Ureter (tissue), 1 donor: ENCODE measurements around the gene SST. TPM values are rescaled to one million over a fixed set of nuclear protein-coding genes. Genes with fewer than 3 reads are reported as not detected.
A peak's percentile ranks its signal among the peaks of the same experiment; 100 is the strongest.

Experiments used
- DNase-seq: peaks from one replicate; pipeline ENCODE4 v3.0.0-alpha.2; 2020; ENCODE audit warnings: low spot score
- total RNA-seq: library from RNA; stranded (reverse); gene quantifications from one replicate; pipeline ENCODE4 v1.2.4, GENCODE V29; 2023
- donor health status: DM: yes; HTN: yes; CAD: no.

The SST gene
- 3.6 TPM for total RNA-seq

GRCh38 chr3:187669675-187670504, at the start of gene SST:
Gene SST (minus strand): TSS chr3:187670394. CDS start chr3:187670291, 103 bp downstream.
- peak; percentile 48 for DNase-seq

DNA sequence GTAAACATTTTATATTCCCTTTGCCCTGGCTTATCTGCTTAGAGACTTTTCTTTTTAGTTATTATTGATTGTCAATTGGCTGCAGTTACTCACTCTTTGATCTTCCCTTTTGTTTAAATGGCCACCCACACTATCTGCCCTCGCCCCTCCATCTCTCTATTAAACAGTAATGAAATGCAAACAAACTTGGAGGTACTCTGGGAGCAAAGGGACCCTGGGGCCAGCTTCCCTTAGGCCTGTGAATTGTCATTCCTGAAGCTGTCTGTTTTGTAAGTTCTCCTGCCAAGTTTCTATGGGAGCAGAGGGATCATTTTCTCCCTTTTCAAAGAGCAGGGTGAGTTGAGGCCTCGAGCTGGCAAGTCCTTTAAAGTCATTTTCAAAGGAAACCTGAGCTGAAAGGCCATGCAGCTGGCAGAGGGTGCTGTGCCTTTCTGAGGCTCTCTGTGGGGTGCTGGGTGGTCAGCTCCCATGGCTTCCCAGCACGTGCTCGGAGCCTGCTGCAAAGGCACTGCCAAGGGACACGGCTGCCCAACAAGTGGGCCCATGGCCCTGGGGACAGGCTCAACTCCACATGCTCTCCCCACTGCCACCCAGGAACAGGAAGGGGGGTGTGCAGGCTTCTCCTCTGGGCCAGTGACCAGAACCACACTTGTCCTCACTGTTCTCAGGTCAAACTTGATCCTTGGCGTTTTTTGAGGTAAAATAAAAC, 49.6 kb upstream of the SST start:
- DNase-seq = no peak

GRCh38 chr3:187718802-187719201, 48.6 kb upstream of the SST start:
- no peak for DNase-seq

- DNase-seq = no peak
Observed at GRCh38 chr3:187717572-187717971, 47.4 kb upstream of the SST start.

DNA sequence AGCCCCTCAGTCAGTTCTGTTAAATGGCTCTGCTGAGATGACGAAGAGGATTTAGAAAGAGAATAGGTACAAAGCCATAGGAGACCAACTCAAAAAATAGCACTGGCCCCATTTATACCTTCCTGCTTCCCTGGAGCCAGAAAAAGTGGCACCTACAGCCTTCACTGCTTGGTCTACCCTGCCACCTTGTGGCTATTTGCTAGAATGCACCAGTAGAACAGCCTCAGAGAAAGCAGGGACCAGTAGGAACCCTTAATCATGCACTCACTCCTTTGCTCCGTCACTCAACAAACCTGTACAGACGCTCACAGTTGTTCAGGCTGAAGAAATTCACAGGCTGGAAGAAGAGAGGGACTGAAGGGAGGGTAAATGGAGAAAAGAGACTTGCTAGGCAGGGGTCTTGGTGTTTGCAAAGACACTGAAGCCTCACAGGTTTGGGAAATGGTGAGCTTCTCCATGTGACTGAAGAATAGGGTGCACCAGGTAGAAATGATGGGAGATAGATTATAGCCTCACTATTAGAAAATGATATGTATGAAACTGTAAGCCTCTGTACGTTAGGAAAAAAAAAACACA, 44.3 kb upstream of the SST start:
- peak; percentile 81 for DNase-seq

DNA sequence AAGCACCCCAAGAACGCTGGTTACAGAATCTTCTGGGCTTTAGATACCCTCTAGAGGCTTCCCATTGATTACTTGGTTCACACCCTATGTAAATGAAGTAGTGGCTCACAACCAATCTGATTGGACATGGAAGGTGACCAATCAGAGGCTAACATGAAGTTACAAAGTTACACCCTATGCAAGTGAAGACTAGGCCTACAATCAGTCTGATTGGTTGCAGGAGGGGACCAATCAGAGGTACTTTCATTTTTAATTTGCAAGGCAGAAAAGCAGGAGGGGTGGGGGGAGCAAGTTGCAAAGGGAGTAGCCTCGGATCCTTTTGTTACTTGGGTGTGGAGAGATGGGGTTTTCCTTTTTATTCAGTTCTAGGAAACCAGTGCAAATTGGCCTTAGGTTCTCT, 43.3 kb upstream of the SST start:
- no peak for DNase-seq

GRCh38 chr3:187709155-187709554, 39.0 kb upstream of the SST start:
- DNase-seq = no peak

- no peak for DNase-seq
Observed at GRCh38 chr3:187708696-187709095, 38.5 kb upstream of the SST start.

DNA sequence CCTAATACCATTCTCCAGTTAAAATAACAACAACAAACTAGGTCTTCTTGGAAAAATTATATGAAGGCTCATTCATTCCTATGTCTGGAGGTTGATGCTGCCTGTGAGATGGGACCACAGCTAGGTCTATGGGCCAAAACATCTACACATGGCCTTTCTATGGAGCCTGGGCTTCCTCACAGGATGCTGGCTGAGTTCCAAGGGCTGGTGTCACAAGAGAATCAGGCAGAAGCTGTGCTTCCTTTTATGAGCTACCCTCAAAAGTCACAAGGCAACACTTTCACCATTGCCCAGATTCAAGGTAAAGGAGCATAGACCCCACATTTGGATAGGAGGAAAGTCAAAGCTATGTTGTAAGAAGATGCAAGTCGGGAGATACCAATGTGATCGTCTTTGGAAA, 36.8 kb upstream of the SST start:
- no peak for DNase-seq

DNA sequence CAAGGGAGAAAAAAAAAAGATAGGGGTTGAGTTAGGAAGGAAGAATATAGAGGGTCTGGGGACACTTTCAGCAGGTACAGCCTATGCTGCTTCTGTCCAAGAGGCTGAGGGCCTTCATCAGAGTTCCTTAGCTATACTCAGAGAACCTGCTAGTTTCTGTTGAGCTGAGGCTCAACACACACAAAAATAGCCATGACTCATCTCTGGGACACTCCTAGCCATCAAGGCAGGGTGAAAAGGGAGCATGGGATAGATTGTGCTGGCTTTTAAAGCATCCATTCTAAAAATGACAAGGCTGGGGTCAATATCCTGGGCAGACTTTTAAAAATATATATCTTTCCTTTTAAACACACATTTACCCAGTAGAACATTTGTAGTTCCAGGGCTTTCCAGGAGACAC, 35.0 kb upstream of the SST start:
- no peak for DNase-seq

GRCh38 chr3:187702507-187703033, 32.4 kb upstream of the SST start, which contains the start of gene RTP2:
Gene RTP2 (minus strand): TSS chr3:187702557. CDS start chr3:187702128, 429 bp downstream.
- no peak for DNase-seq

GRCh38 chr3:187700249-187700648, 30.1 kb upstream of the SST start:
- no peak for DNase-seq

DNA sequence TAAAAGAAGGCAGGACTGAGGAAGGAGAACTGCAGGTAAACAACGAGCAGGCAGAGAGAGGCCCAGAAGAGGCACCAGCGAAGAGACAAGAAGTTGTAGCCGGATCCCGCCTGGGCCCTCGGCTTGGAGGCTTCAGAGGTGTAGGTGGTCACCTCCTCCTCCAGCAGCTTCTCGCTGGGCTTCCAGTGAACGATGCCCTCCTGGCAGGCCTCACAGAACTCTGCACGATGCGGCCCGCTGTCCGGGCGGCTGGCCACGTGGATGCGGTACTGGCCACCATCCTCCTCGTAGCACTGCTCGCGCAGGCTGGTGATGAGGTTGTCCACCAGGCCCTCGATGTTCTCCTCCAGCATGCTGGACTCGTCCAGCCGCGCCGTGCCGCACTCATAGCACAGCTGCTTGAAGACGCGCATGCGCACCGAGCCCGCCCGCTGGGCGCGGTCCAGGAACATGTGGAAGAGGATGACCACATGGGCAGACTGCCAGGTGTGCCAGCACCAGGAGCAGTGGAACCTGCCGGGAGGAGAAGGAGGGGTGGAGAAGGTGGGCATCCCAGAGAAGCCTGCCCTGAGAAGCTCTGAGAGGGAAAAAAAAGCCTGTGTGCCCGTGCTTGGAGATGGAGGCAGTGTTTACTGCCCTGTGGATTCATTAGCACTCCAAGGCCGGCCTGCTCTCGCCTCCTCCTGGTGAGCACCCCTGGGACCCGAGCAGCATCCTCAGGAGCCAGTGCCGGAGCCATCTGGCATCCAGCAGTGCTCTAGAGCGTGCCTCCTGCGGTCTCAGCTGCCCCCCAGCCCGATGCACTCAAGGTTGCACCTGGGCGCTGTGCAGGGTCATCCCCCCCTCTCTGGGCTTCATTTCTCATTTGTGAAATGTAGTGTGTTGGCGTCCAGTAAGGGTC, 28.6 kb upstream of the SST start:
- no peak for DNase-seq

GRCh38 chr3:187696021-187696420, 25.8 kb upstream of the SST start:
- no peak for DNase-seq

GRCh38 chr3:187695449-187695848, 25.3 kb upstream of the SST start:
- DNase-seq = no peak

DNA sequence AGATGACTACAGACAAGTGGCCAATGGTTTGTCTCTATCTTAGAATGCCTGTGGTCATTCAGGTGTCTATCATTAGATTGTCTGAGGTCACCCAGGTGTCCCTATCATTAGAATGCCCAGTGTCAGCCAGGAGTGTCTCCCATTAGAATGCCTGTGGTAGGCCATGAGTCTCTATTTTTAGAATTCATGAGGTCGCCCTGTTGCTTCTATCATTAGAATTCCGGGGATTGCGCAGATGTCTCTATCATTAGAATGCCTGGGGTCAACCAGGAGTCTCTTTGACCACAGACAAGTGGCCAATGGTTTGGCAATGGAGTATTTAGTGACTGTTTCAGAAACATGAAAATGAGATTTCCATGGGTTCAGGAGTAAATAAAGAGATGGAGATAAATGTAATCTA, 24.6 kb upstream of the SST start:
- no peak for DNase-seq

DNA sequence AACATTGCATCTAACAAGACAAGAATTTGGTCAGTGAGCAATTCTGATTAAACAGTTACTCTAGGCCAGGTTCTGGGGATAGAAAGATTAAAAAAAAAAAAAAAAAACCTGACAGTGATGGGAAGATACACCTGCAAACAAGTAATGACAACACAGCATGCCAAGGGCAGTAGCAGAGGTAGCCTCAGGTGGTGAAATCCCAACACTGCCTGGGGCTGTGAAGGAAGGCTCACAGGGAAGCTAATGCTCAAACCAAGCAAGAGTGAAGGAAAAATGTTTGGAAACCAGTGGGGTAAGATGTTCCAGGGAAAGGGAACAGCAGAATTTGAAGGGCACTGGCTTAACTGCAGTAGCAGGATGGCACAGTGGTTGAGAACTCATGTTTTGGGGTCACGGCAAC, 23.2 kb upstream of the SST start:
- DNase-seq = no peak

- no peak for DNase-seq
Observed at GRCh38 chr3:187689984-187690383, 19.8 kb upstream of the SST start.

GRCh38 chr3:187686621-187687273, 16.6 kb upstream of the SST start:
- no peak for DNase-seq

DNA sequence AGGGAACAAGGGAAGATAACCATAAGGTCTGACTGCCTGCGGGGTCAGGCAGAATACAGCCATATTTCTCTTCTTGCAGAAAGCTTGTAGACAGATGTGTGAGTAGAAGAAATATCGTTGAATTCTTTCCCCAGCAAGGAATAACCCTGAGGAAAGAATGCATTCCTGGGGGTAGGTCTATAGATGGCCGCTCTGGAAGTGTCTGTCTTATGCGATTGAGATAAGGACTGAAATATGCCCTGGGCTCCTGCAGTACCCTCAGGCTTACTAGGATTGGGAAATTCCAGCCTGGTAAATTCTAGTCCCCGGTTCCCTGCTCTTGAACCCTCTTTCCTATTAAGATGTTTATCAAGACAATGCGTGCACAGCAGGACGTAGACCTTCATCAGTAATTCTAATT, 15.8 kb upstream of the SST start:
- DNase-seq = no peak

GRCh38 chr3:187684880-187685279, 14.7 kb upstream of the SST start:
- DNase-seq = no peak
